Fibroblast of skin of abdomen (primary cell): ENCODE results near the gene UBR4.
A peak's percentile ranks its signal among the peaks of the same experiment; 100 is the strongest.

Experiments
- DNase-seq: peaks from one replicate; pipeline ENCODE4 v3.0.0-alpha.2; 2013

The UBR4 gene

DNA sequence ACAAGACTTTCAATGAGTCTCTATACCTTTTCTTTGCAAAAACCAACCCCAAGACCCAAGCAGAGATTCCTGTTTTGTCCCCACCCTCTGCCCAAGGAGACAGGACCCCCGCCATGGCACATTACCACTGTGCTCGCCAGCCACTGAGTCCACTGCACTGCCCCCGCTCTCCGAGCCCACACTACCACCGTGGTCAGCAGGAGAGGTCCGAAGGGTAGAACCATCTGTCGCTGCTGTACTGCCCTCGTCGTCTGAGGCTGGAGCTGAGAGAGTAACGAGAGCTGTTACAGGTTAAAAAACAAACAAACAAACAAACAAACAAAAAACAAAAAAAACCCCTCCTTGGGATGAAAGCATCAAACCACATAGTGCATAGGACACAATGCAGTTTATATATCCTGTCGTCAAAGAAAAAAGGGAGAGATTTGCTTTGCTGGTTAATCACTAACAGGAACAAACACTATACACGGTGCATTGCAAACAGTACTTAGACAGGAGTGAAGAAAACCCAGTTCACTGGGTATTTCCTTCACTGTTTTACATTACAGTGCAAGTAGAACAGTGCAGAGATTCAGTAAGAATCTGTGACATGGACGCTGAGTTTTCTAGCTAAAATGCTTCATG, 71.0 kb downstream of the UBR4 start:
- DNase-seq = no peak

DNA sequence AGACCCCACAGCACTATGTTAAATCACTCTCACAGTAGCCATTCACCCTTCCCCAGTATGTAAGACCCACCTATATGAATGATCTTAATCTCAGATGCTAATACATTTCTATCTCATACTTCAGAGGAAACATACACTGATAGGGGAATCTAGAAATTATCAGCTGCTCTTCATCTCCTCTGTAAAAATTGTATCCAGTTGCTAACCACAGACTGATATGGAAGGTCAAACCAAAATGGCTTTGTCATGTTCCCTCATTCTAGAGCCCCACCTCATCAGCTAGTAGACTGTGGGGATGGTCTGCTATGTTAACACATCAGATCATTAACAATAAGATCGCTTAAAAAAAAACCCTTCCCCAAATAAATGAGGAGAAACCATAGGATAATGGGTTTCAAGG, 71.7 kb downstream of the UBR4 start:
- no peak for DNase-seq

DNA sequence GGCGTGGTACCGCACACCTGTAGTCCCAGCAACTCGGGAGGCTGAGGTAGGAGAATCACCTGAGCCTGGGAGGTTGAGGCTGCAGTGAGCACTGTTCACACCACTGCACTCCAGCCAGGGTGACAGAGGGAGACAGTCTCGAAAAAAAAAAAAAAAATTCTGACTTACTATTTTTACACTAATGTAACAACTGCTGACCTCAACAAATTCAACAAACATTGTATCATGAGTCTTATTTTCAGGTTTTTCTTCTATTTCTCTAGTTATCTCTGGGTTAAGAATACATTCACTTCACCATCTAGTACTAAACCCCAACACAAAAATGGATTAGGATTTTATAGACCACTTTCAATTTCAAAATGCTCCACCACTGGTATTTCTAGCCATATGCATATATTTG, 72.9 kb downstream of the UBR4 start:
- no peak for DNase-seq

DNA sequence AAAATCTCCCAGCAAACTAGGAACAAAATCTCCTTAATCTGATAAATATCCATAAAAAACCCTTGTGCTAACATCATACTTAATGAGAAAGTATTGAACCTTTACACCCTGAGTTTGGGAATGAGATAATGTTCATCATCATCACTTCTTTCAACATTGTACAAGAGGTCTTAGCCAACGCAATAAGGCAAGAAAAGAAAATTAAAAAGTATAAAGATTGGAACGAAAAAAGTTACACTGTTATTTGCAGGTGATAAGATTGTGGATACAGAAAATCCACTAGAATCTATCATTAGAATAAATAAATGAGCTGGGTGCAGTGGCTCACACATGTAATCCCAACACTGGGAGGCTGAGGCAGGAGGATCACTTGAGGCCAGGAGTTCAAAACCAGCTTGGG, 76.7 kb downstream of the UBR4 start:
- no peak for DNase-seq

DNA sequence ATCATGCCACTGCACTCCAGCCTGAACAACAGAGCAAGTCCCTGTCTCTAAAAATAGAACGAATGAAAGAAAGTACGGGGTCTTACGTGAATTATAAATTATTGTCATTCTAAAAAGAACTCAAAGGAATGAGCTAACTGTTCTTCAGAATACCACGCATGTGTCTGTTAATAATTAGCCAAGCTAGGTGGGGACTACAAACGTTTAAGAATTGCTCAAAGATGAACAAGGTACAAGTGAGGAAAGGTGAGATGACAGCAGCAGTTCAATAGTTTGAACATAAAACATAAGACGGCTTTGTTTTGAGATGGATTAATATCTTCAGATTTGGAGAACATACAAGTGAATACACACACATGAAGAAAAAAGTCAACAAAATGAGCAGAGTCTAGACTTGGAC, 79.6 kb downstream of the UBR4 start:
- DNase-seq = no peak

DNA sequence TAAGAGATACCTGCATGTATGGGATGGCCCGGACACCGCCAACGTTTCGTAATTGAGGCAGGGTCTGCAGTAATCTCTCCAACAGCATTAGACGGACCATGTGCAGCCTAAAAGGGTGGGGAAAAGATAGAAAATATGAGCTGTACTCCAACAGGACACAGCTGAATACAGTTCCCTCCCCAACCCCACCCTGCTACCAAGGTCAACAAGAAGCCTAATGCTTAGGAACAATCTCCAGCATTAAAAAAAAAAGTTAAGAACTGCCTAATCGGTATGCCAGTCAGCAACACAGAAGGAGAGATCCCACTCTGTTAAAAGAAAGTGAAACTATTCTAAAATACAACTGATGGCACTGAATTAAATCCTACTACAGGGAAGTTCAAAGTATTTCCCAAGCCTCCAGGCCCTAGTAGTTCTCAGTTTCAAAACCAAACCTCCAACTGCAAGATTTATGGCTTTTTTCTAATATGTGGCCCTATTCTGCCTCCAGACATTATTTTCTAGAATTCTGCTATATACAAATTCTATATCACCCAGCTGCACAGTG, 81.0 kb downstream of the UBR4 start:
- no peak for DNase-seq

DNA sequence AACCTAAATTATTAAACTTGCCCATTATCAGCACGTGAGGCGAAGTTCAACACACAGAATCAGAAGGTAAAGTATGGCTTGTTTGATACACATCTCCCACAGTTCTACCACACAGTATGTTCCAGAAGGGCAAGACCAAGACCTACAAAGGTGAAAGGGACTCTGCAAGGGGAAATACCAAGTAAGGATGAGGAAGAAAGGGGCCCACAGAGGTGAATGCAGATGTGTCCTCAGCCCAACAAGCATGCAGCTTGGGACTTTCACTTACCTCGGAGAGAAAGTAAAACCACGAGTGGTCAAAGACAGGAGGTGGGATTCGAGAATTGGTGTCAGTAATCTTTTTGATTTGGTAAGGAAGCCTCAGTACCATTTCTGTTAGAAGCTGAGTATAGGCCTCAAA, 85.8 kb downstream of the UBR4 start:
- no peak for DNase-seq

DNA sequence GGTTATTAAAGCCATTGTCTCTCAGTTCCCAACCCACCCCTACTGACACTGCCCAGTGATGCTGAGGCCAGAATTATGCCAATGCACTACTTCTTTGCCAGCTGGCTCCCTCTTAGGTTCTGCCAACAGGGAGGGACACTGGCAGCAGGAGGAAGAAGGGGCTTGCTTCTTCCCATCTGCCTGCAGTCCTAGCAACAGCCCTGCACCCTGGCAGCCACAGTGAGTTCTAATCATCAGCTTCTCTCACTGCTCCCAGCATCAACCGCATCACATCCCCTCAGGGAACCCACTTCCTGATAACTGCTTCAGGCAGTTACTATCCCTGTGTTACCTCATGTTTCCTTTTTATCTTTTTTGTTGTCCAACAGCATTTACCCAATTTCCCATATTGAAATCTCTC, 86.2 kb downstream of the UBR4 start:
- DNase-seq = no peak

DNA sequence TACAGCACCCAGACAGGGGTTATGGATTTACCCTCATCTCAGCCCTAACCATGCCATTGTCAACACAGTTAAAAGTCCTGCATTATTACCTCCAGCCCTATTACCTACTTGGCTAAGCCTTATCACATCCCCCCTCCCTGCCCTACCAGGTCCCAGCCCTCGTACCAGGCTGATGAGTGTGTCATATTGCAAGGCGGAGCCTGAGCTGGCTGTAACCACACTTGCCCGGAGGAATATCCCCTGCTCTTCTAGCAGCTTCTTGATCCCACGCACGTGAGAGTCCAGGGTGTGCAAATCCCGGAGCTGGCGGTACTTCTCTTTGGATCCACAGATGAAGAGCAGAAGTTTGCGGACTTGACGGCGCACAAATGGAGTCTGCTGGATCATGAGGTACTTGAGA, 87.4 kb downstream of the UBR4 start:
- DNase-seq = no peak

DNA sequence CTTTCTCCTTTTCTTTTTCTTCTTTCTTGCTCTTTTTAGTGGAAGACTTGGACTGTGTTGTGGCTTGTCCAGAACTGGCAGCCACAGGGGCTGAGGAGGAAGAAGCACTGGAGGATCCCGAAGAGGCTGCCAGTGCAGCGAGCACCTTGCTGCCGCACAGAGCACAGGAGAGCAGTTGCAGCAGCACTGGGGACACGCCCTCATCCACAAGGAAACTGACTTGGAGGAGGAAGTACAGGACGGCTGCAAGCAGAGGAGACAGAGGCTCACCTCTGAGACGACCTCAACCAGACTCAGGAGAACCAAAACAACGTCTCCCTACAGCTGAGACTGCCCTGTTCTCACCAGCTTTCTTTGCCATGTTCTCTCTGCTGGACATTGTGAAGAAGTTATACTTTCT, 88.9 kb downstream of the UBR4 start:
- no peak for DNase-seq

DNA sequence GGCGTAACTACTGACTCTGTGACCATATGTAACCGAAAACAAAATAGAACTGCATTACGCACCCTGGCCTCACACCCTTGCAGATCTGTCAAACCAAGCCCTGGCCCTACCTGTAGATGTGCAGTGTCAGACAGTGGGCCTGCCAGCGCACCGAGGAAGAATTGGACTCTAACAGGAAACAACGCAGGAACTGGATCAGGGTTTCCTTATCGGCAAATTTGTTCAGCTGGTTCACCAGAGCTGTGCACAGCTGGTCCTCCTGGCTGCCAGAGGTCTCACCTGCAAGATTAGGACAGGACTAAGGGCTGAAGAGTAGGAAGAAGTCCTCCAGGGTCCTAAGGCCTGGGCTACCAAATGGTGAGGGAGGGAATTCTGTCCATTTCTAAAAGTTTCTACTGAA, 90.0 kb downstream of the UBR4 start:
- DNase-seq = no peak

DNA sequence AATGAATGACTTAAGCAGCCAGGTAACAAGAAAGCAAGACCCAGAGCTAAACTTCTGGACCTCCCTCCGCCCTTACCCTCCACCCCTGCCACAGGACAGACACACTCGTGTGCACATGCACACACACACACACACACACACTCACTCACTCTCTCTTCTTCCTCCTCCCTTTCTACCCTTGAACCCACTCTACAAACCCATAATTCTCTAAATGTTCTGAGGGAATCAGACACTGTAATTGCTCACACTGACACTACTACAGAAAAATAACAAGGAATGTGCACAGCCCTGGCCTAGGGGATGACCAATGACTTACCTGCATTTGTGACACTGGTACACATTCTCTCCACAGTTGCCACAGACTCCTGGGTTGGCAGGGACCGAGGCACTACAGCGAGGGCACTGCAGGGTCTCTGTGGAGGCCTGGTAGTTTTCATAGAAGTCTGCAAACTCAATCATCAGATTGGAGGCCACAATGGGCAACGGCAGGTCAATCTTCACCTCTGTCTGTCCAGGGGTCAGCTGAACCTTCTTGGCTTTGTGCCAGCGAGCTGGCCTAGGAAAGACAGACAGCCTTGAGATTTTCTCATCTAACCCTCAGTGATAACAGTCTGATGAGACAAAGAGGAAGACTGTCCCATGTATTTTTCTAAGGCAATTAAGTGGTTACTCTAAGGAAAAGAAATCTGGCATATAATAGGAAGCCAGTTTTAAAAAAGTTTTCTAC, 94.8 kb downstream of the UBR4 start:
- no peak for DNase-seq

DNA sequence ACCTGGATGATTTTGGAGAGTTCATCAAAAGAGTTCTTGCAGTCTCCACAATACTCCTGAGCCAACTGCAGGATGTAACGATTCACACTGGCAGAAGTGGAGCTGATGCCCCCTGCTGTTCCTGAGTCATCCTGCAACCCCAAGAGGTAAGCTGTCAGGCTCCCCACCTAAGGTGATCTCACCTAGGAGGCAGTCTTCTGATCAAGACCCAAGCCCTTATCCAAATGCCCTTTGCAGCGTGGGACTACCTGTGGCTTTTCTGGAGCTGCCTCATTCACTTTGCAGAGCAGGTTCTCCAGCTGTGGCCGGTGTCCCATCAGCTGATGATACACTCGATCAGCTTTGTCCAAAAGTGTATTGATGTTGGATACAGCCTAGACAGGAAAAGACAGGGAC, 96.4 kb downstream of the UBR4 start:
- DNase-seq = peak; percentile 12

DNA sequence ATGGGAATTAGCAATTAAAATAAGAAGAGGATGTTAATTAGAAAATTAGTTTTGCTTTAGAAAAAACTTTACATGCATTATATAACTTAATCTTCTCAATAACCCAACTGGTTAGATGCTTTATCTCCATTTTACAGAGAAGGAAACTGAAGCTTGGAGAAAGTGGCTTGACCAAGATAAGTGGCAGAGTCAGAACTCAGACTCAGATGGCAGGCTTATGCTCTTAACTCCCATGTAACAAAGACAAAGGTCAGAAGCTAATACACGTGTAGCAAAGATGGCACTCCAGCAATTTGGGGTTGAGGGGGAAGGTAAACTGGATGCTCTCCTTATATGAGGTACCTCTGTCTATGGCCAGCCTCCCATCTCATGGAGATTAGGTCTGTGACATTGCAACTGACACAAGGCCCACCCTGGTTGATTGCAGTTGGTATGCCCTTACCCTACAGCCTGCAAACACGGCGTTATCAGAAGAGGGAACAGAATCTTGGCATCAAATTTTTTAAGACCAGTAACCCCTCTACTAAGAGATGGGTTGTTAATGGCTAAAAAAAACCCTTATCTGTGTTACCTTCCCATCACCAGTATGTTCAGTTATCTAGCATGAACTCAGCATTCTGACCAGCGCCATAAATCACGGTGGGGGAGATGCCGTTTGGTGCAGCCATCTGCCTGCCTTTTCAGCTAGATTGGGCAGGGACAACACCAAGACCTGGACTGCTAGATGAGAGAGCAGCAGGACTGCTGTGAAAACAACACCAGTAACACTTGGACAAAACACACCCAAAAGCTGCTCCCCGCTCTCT, 97.0 kb downstream of the UBR4 start:
- no peak for DNase-seq

DNA sequence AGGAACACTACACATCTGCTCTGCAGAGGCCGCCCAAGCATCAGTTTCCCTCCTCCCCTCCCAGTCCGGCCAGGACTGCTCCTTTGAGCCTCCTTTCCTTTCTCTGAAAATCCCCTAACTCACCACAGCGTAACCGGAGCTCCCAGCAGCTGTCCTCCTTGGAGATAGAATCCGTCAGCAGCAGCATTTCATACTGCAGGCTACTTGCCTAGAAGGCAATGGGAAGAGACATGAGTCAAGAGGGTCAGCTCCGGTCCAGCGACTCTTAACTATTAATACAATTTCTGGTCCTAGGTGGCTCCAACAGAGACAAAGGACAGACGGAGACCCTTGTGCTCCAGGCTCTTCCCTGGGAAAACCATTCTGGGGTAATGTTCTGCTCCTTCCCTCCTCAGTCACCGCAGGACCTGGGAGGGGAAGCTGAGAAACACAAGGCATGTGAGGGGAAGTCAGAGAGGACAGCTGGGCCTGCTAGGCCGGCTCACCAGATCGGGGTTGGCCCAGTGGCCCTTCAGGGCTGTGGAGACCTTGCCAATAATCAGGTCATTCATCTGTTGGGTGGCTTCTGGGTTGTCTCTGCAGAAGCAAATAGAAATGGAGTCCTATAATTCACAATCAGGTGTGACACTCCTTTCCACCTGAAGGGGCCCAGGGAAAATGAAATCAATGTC, 99.7 kb downstream of the UBR4 start:
- no peak for DNase-seq

DNA sequence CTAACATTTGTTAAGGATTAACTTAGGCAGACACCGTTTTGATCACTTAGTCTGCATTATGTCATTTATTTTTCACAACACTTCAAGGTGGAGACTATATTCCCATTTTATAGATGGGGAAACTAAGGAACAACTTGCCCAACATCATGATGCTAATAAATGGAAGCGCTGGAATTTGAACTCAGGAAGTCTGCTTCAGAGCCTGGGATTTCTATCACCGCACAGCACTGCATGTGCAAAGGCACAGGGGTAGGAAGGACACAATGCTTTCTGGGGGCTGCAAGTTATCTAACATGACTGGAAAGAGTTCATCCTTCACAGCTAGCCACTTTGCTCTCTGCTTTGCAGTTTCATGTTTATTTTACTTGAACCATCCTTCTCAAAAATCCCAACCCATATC, 100.5 kb downstream of the UBR4 start:
- DNase-seq = no peak

DNA sequence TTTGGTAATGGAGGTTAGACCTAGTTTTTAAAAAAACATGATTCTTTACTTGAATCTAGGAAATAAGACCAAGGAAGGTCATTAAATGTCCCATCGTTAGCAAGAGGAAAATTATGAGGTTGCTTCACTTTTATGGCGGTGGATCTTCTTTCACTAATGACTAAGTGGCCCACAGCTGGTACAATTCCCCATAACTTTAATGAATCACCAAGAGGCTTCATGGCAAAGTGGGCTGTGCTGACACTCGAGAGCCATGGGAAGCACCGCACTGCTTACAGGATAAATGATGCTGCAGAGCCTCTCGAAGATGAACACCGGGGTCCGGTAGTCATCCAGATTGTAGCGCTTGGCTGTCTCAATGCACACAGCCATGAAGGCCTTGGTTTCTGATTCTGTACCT, 108.8 kb downstream of the UBR4 start:
- no peak for DNase-seq

DNA sequence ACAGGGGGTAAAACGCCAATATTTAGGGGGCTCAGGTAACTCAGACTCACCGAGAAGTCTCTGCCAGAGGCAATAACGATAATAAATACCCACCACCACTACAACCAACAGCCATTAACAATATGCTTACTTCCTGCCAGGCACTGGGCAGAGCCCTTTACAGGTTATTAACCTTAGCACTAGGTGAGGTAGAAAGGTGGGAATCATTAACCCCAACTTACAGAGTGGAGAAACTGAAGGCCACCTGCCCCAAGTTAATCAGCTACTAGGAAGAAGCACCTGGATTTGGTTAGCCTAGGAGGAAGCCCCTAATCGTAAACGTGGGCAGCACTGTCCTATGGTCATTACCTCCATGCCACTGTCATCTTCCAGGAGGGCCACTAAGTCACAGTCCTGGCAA, 110.0 kb downstream of the UBR4 start:
- DNase-seq = no peak

DNA sequence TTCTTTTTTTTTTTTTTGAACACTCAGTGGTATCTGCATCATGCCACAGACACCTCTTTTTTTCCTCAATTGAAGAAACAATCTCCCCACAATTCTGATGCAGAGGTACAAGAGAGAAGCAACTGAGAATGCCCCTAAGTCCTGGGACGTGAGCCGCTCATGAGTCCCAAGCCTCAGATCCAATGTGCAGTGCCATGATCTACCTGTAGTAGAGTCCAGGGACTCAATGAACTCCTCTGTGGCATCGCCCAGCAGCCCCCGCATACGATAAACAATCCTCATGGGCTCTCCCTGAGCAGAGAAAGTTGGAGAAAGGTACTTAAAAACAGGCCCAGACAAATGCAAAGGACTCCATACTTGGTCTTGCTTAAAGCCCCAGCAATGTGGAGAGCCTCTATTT, 113.1 kb downstream of the UBR4 start:
- DNase-seq = no peak

DNA sequence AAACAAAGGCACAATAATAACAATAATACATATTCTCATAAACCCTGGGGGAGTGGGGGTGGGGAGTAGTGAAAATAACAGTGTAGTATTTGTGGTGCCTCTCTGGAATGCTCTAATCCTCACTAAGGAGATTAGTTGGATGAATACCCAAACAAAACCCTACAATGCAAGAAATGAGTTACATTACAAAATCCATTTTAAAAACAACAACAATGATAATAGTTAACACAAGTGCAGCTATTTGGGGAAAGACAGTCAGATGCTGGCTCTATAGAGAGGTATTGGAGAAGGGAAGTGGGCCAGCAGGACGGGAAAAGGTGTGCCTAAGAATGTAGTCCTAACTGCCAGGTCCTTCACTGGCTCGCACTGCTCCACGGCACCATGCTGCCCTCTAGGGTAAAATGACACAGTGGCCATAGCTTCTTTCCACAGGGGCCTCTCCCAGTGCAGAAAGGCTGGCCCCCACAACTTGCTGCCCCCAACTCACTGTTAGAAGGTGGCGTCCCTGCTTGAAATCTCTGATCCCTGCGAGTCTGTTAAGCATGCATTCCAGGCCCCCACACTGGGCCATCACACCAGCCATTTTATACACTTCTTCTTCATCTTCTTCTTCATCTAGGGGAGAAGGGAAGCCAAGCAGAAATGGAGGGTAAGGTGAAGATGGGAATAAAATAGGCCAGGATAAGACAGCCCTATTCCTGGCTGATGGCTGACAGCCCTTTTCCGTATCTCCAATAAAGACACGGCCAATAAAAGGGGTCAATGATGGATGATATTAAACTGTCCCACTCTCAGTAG, 113.8 kb downstream of the UBR4 start:
- peak; percentile 22 for DNase-seq

DNA sequence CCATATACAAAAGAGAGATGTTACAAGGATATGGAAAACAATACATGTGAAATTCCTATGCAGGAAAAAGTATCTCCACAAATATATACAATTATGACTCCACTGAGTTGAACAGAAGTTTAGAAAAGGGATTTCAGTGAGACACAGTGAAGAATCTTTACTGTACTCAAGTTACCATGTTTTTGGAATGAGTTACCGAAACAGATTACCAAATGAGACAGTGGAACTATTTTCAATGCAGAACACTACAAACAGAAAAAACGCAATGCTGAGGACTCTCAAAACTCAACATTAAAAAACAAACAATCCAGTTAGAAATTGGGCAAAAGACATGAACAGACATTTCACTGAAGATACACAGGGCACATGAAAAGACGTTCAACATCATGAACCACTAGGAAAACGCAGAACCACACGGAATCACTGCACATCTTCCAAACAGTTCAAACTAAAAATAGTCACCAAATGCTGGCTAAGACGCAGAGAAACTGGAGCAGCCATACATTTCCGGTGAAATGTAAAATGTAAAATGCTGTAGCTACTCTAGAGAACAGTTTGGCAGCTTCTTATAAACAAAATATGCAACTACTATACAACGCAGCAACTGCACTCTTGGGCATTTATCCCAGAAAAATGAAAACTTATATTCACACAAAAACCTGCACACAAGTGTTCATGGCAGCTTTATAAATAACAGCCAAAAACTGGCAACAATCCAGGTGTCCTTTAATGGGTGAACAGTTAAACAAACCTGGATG, 118.7 kb downstream of the UBR4 start:
- no peak for DNase-seq
